ENCODE data around the gene NUP50. TPM values are rescaled to one million over a fixed set of nuclear protein-coding genes. Genes with fewer than 3 reads are reported as not detected.

The NUP50 gene
- total and polyA plus RNA-seq, 2 donors (not counting 1 experiment from before 2014, with no cell fraction given), result 17.4 to 29.2 TPM

- no peaks in the 10 kb centered on the region for H3K27me3 ChIP-seq (ENCODE audit: control insufficient read depth, insufficient read depth, low read length)
- no peak overlapping the region for H3K4me2 ChIP-seq (ENCODE audit: extremely low read depth, insufficient read depth, low read length)
- H2AFZ ChIP-seq (ENCODE audit: low read length), result no peak overlapping the region
- H3K27ac ChIP-seq (ENCODE audit: insufficient read depth, low read length), result no peak overlapping the region
- DNase-seq (ENCODE audit: low read depth in 2 of 2), result no peak
- H3K9ac ChIP-seq (ENCODE audit: insufficient read depth, low read length), result no peak overlapping the region
- H3K4me3 ChIP-seq (replicated peaks in 1 of 4; ENCODE audit: control extremely low read depth in 1 of 4, insufficient read depth in 1 of 4, low read depth in 3 of 4, low read length in 4 of 4), result no peak overlapping the region
- no peaks in the 10 kb centered on the region for H4K20me1 ChIP-seq (ENCODE audit: control insufficient read depth, extremely low read depth, insufficient read depth, low read length)
- H3K4me1 ChIP-seq (ENCODE audit: control insufficient read depth, extremely low read depth, insufficient read depth, low read length), result peaks cover 20% of the 10 kb centered on the region
- TF ChIP-seq, protein P1, sequence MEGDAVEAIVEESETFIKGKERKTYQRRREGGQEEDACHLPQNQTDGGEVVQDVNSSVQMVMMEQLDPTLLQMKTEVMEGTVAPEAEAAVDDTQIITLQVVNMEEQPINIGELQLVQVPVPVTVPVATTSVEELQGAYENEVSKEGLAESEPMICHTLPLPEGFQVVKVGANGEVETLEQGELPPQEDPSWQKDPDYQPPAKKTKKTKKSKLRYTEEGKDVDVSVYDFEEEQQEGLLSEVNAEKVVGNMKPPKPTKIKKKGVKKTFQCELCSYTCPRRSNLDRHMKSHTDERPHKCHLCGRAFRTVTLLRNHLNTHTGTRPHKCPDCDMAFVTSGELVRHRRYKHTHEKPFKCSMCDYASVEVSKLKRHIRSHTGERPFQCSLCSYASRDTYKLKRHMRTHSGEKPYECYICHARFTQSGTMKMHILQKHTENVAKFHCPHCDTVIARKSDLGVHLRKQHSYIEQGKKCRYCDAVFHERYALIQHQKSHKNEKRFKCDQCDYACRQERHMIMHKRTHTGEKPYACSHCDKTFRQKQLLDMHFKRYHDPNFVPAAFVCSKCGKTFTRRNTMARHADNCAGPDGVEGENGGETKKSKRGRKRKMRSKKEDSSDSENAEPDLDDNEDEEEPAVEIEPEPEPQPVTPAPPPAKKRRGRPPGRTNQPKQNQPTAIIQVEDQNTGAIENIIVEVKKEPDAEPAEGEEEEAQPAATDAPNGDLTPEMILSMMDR (conservative IDR thresholded peaks at IDR 0.05 in 1 of 2, IDR thresholded peaks at IDR 0.05 in 1 of 2; ENCODE audit: low read depth in 1 of 2, low read length in 2 of 2), result no peak
- TF ChIP-seq EZH2 (IDR thresholded peaks at IDR 0.05; ENCODE audit: low read length, missing control alignments), result no peak
- peaks cover 2% of the 10 kb centered on the region for H3K36me3 ChIP-seq (ENCODE audit: control insufficient read depth, insufficient read depth, low read length)
- H3K79me2 ChIP-seq (ENCODE audit: control insufficient read depth, insufficient read depth, low read length), result no peaks in the 10 kb centered on the region
- H3K9me3 ChIP-seq (ENCODE audit: control insufficient read depth, insufficient read depth, low read depth, low read length), result no peaks in the 10 kb centered on the region
Observed at GRCh38 chr22:45208696-45208992, 44.9 kb downstream of the NUP50 start.

DNA sequence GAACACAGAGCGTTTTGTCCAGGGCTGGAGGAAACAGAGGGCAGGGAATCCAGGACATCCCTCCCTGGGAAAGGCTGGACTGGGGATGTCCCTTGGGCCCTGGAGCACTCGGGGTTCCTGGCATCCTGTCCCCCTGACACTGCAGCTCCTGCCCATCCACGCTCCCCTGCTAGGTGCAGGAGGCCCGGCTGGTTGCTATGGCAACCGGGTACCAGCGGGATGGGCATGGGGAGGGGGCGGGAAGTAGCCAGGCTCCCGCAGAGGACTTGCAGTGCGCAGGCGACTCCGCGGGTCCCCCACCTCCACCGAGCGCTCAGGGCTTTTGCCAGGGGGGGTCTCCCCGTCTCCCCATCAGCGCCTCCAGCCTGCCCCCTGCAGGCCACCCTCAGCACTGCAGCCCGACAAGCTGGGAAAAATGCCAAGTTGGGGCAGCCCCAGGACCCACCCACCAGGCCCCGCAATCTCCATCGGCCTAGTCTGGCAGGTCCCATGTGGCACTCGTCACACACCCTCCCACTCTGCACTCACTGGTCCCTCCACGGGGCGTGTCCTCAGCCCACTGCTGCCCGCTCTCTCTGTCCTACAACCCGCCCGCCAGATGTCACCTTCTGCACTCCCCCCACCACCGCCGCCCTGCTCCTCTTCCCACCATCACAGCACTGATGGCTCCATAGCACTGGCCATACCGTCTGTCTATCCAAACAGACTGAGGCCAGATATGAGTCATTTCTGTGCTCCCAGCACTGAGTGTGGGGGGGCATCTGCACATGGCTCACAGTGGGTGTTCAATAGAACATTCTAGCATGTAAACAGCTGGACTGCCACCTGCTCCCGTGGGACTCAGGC is 45.5 kb downstream of the NUP50 start:
- H3K9ac ChIP-seq (ENCODE audit: insufficient read depth, low read length), result no peak overlapping the region

DNA sequence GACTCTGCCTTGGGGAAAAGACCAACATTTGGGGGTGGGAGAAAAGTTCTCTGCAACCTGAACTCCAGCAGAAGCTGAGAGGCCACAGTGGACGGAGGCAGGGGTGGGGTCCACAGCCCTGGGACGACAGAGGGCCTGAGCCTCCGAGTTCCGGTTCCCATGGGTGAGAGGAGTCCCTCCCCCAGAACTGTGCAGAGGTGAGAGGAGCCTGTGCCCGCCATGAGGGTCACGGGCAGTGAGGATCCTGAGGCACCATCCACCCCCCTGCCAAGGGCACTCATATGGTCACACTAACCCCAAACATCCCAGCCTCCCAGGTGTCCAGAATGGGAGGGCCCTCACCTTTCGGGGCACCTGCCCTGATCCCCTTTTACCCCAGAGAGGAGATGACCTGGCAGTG is 46.4 kb downstream of the NUP50 start:
- H3K4me2 ChIP-seq (ENCODE audit: extremely low read depth, insufficient read depth, low read length), result no peak overlapping the region
- no peaks in the 10 kb centered on the region for H4K20me1 ChIP-seq (ENCODE audit: control insufficient read depth, extremely low read depth, insufficient read depth, low read length)
- H3K9ac ChIP-seq (ENCODE audit: insufficient read depth, low read length), result no peak overlapping the region
- no peak for DNase-seq (ENCODE audit: low read depth in 2 of 2)
- no peaks in the 10 kb centered on the region for H3K9me3 ChIP-seq (ENCODE audit: control insufficient read depth, insufficient read depth, low read depth, low read length)
- no peaks in the 10 kb centered on the region for H3K27me3 ChIP-seq (ENCODE audit: control insufficient read depth, insufficient read depth, low read length)
- peaks cover 2% of the 10 kb centered on the region for H3K36me3 ChIP-seq (ENCODE audit: control insufficient read depth, insufficient read depth, low read length)
- H3K79me2 ChIP-seq (ENCODE audit: control insufficient read depth, insufficient read depth, low read length), result no peaks in the 10 kb centered on the region
- H3K4me3 ChIP-seq (replicated peaks in 1 of 4; ENCODE audit: control extremely low read depth in 1 of 4, insufficient read depth in 1 of 4, low read depth in 3 of 4, low read length in 4 of 4), result no peak overlapping the region
- H2AFZ ChIP-seq (ENCODE audit: low read length), result no peak overlapping the region
- no peak for TF ChIP-seq EZH2 (IDR thresholded peaks at IDR 0.05; ENCODE audit: low read length, missing control alignments)
- TF ChIP-seq, protein P1 (conservative IDR thresholded peaks at IDR 0.05 in 1 of 2, IDR thresholded peaks at IDR 0.05 in 1 of 2; ENCODE audit: low read depth in 1 of 2, low read length in 2 of 2), result no peak
- peaks cover 20% of the 10 kb centered on the region for H3K4me1 ChIP-seq (ENCODE audit: control insufficient read depth, extremely low read depth, insufficient read depth, low read length)
- no peak overlapping the region for H3K27ac ChIP-seq (ENCODE audit: insufficient read depth, low read length)

More for the DNA sequence above, 45.5 kb downstream of the NUP50 start:
- Histone ChIP-seq H3K79me2 (ENCODE audit: control insufficient read depth, insufficient read depth, low read length) (no peaks in the 10 kb centered on the region), H3K27me3 (ENCODE audit: control insufficient read depth, insufficient read depth, low read length) (no peaks in the 10 kb centered on the region), H4K20me1 (ENCODE audit: control insufficient read depth, extremely low read depth, insufficient read depth, low read length) (no peaks in the 10 kb centered on the region), H3K4me3 (replicated peaks in 1 of 4; ENCODE audit: control extremely low read depth in 1 of 4, insufficient read depth in 1 of 4, low read depth in 3 of 4, low read length in 4 of 4) (no peak overlapping the region), H2AFZ (ENCODE audit: low read length) (no peak overlapping the region), H3K4me2 (ENCODE audit: extremely low read depth, insufficient read depth, low read length) (no peak overlapping the region), H3K27ac (ENCODE audit: insufficient read depth, low read length) (peak overlapping the region; percentile 39), H3K4me1 (ENCODE audit: control insufficient read depth, extremely low read depth, insufficient read depth, low read length) (peaks cover 20% of the 10 kb centered on the region), H3K9me3 (ENCODE audit: control insufficient read depth, insufficient read depth, low read depth, low read length) (no peaks in the 10 kb centered on the region), H3K36me3 (ENCODE audit: control insufficient read depth, insufficient read depth, low read length) (peaks cover 2% of the 10 kb centered on the region)
- TF ChIP-seq, protein P1 (conservative IDR thresholded peaks at IDR 0.05 in 1 of 2, IDR thresholded peaks at IDR 0.05 in 1 of 2; ENCODE audit: low read depth in 1 of 2, low read length in 2 of 2), result peak; percentile 59 to 70
- no peak for TF ChIP-seq EZH2 (IDR thresholded peaks at IDR 0.05; ENCODE audit: low read length, missing control alignments)
- DNase-seq (ENCODE audit: low read depth in 2 of 2), result peak; percentile 79 to 86

All from fibroblast of lung (primary cell).